H1 (cell line): ENCODE measurements around the gene MLN. TPM values are rescaled to one million over a fixed set of nuclear protein-coding genes. Genes with fewer than 3 reads are reported as not detected.

Experiments
- CTCF ChIA-PET: fragments of 300-600 bp; sonication (Branson Sonifier 250); formaldehyde crosslinking; loops from one replicate; lab custom pipeline; 2021; ENCODE audit not compliant: partially characterized antibody; lab: Charles Lee
- POLR2A ChIA-PET: fragments of 300-600 bp; sonication (Branson Sonifier 250); formaldehyde crosslinking; loops from one replicate; lab custom pipeline; 2021; ENCODE audit warnings: inconsistent platforms; ENCODE audit not compliant: partially characterized antibody; lab: Charles Lee
- DNase-seq, 2 experiments: peaks; one replicate each; pipeline versions ENCODE4 v3.0.0 to v3.0.0-alpha.2; 2010 to 2022; ENCODE audit warnings: low spot score in 2 of 2, low read depth in 1 of 2, mixed read lengths in 1 of 2
- FAIRE-seq: peaks from 2 replicates; lab custom pipeline; 2011; peaks lifted over from hg19 to GRCh38; lab: Jason Lieb, UNC
- H2AFZ ChIP-seq: 2 replicates; pipeline ENCODE4 v1.8.1; 2012; ENCODE audit warnings: low read length, inconsistent platforms
- H2AK5ac ChIP-seq: 2 replicates; pipeline ENCODE4 v1.6.1; 2013; ENCODE audit warnings: low read depth, low read length
- H2BK120ac ChIP-seq: replicated peaks from 2 replicates; pipeline ENCODE3; 2013; ENCODE audit warnings: low read depth, low read length, inconsistent platforms
- H2BK12ac ChIP-seq: 2 replicates; pipeline ENCODE4 v1.6.1; 2013; ENCODE audit warnings: low read depth, low read length
- H2BK15ac ChIP-seq: 2 replicates; pipeline ENCODE4 v1.6.1; 2013; ENCODE audit warnings: low read length
- H2BK20ac ChIP-seq: 2 replicates; pipeline ENCODE4 v1.6.1; 2013; ENCODE audit warnings: low read length
- H2BK5ac ChIP-seq: 2 replicates; pipeline ENCODE4 v1.6.1; 2013; ENCODE audit warnings: low read depth, low read length
- H3K14ac ChIP-seq: 2 replicates; pipeline ENCODE4 v1.6.1; 2013; ENCODE audit warnings: inconsistent platforms; ENCODE audit not compliant: insufficient read length
- H3K18ac ChIP-seq: 2 replicates; pipeline ENCODE4 v1.6.1; 2013; ENCODE audit warnings: low read length; ENCODE audit errors: extremely low read depth
- H3K23ac ChIP-seq: 2 replicates; pipeline ENCODE4 v1.6.1; 2013; ENCODE audit warnings: inconsistent platforms; ENCODE audit not compliant: insufficient read length
- H3K23me2 ChIP-seq: 2 replicates; pipeline ENCODE4 v1.6.1; 2013; ENCODE audit warnings: low read depth, low read length
- H3K27ac ChIP-seq: 2 replicates; pipeline ENCODE4 v1.6.1; 2011; ENCODE audit warnings: low read depth, low read length, inconsistent platforms
- H3K27me3 ChIP-seq, 4 experiments: replicated peaks in 1 of 4; 1 replicate in 1 of 4; 2 replicates in 3 of 4; pipeline versions ENCODE4 v1.6.1 to v1.8.1; 2011 to 2013; ENCODE audit warnings: low read length in 3 of 4, mild to moderate bottlenecking in 3 of 4, inconsistent platforms in 2 of 4, mixed read lengths in 2 of 4, moderate library complexity in 1 of 4; ENCODE audit not compliant: control insufficient read depth in 3 of 4, insufficient read depth in 3 of 4; ENCODE audit errors: extremely low read depth in 1 of 4
- H3K36me3 ChIP-seq, 4 experiments: 2 replicates each; pipeline versions ENCODE4 v1.6.1 to v1.8.1; 2011 to 2013; ENCODE audit warnings: mild to moderate bottlenecking in 4 of 4, low read length in 3 of 4, moderate library complexity in 2 of 4, control low read depth in 1 of 4, inconsistent platforms in 1 of 4; ENCODE audit not compliant: insufficient read depth in 4 of 4, control insufficient read depth in 2 of 4
- H3K4ac ChIP-seq: replicated peaks from 2 replicates; pipeline ENCODE3; 2013; ENCODE audit warnings: low read length, low read depth, mixed read lengths, inconsistent platforms; ENCODE audit not compliant: insufficient read length
- H3K4me1 ChIP-seq, 4 experiments: replicated peaks in 1 of 4; 1 replicate in 1 of 4; 2 replicates in 3 of 4; pipeline versions ENCODE4 v1.6.1 to v1.8.1; 2011 to 2013; ENCODE audit warnings: low read length in 3 of 4, inconsistent platforms in 2 of 4, mixed read lengths in 1 of 4; ENCODE audit not compliant: insufficient read depth in 4 of 4, control insufficient read depth in 3 of 4
- H3K4me2 ChIP-seq, 2 experiments: 2 replicates each; pipeline versions ENCODE4 v1.6.1 to v1.8.1; 2011 to 2013; ENCODE audit warnings: low read depth in 2 of 2, low read length in 2 of 2, control low read depth in 1 of 2, inconsistent platforms in 1 of 2, mild to moderate bottlenecking in 1 of 2; ENCODE audit not compliant: insufficient read depth in 1 of 2
- H3K4me3 ChIP-seq, 4 experiments: fragments of 200-600, 300-600 bp in 1 of 4; sonication (generic), shearing (Covaris generic), sonication (Bioruptor Twin) in 1 of 4; 2 replicates each; pipeline versions ENCODE4 v1.5.1 to v1.8.1; 2011 to 2016; ENCODE audit warnings: low read length in 4 of 4, low read depth in 3 of 4, control low read depth in 2 of 4, inconsistent platforms in 2 of 4, mild to moderate bottlenecking in 2 of 4, mixed read lengths in 1 of 4, moderate library complexity in 1 of 4; ENCODE audit not compliant: insufficient read depth in 2 of 4; ENCODE audit errors: extremely low read depth in 1 of 4
- H3K56ac ChIP-seq: replicated peaks from 2 replicates; pipeline ENCODE3; 2013; ENCODE audit warnings: low read depth, mild to moderate bottlenecking, mixed read lengths, low read length, inconsistent platforms; ENCODE audit not compliant: insufficient read length
- H3K79me1 ChIP-seq: 2 replicates; pipeline ENCODE4 v1.6.1; 2013; ENCODE audit warnings: low read depth, low read length, control low read depth
- H3K79me2 ChIP-seq, 2 experiments: 2 replicates each; pipeline versions ENCODE4 v1.6.1 to v1.8.1; 2012 to 2013; ENCODE audit warnings: low read length in 2 of 2, mild to moderate bottlenecking in 2 of 2, inconsistent platforms in 1 of 2; ENCODE audit not compliant: insufficient read depth in 2 of 2, control insufficient read depth in 1 of 2
- H3K9ac ChIP-seq, 4 experiments: replicated peaks in 1 of 4; 1 replicate in 1 of 4; 2 replicates in 3 of 4; pipeline versions ENCODE4 v1.6.1 to v1.8.1; 2011 to 2013; ENCODE audit warnings: low read depth in 3 of 4, low read length in 3 of 4, control low read depth in 2 of 4, mild to moderate bottlenecking in 2 of 4, moderate library complexity in 2 of 4, inconsistent platforms in 1 of 4; ENCODE audit errors: extremely low read depth in 1 of 4
- H3K9me3 ChIP-seq, 2 experiments: 2 replicates each; pipeline versions ENCODE4 v1.6.1 to v1.8.1; 2012 to 2013; ENCODE audit warnings: mild to moderate bottlenecking in 2 of 2, moderate library complexity in 2 of 2, control low read depth in 1 of 2, inconsistent platforms in 1 of 2, low read depth in 1 of 2, low read length in 1 of 2, mixed read lengths in 1 of 2; ENCODE audit not compliant: insufficient read depth in 2 of 2
- H4K20me1 ChIP-seq, 2 experiments: replicated peaks in 1 of 2; 2 replicates each; pipeline versions ENCODE3 to v1.8.1; 2011 to 2013; ENCODE audit warnings: inconsistent platforms in 2 of 2, low read length in 2 of 2, mild to moderate bottlenecking in 1 of 2; ENCODE audit not compliant: insufficient read depth in 2 of 2, control insufficient read depth in 1 of 2
- H4K5ac ChIP-seq: 2 replicates; pipeline ENCODE4 v1.6.1; 2013; ENCODE audit warnings: low read length, low read depth, mixed read lengths, inconsistent platforms; ENCODE audit not compliant: insufficient read length
- H4K8ac ChIP-seq: 2 replicates; pipeline ENCODE4 v1.8.0; 2013; ENCODE audit warnings: mild to moderate bottlenecking, moderate library complexity, low read length, inconsistent platforms; ENCODE audit not compliant: insufficient read depth; ENCODE audit errors: extremely low read depth
- H4K91ac ChIP-seq: replicated peaks from 2 replicates; pipeline ENCODE3; 2013; ENCODE audit warnings: low read length, mixed read lengths, inconsistent platforms; ENCODE audit not compliant: insufficient read length
- ASH2L ChIP-seq: fragments of 200-600, 300-600 bp; sonication (generic); IDR thresholded peaks from one replicate; pipeline ENCODE4 v1.7.1; 2017; ENCODE audit warnings: low read length
- BACH1 ChIP-seq: IDR thresholded peaks from 2 replicates; pipeline ENCODE4 v1.6.1; 2012; ENCODE audit warnings: low read length, improper control_type of control experiment
- BCL11A ChIP-seq, 2 experiments: IDR thresholded peaks; one replicate each; pipeline ENCODE4 v1.6.1; 2011; ENCODE audit warnings: low read depth in 2 of 2, low read length in 2 of 2, mild to moderate bottlenecking in 2 of 2
- CREB1 ChIP-seq: IDR thresholded peaks from 2 replicates; pipeline ENCODE4 v1.6.1; 2012; ENCODE audit warnings: inconsistent platforms
- EP300 ChIP-seq, 2 experiments: IDR thresholded peaks; 1 replicate in 1 of 2; 2 replicates in 1 of 2; pipeline ENCODE4 v1.6.1; 2011 to 2012; ENCODE audit warnings: low read depth in 2 of 2, low read length in 2 of 2, mild to moderate bottlenecking in 2 of 2, borderline replicate concordance in 1 of 2, inconsistent platforms in 1 of 2, moderate library complexity in 1 of 2
- EZH2 ChIP-seq: fragments of 200-600 bp; sonication (generic); IDR thresholded peaks from 2 replicates; pipeline ENCODE4 v1.7.1; 2012; ENCODE audit warnings: low read depth, mild to moderate bottlenecking, moderate library complexity, low read length, inconsistent platforms; ENCODE audit not compliant: severe bottlenecking
- FOSL1 ChIP-seq: IDR thresholded peaks from 2 replicates; pipeline ENCODE4 v1.6.1; 2011; ENCODE audit warnings: mild to moderate bottlenecking, low read depth, low read length, moderate library complexity; ENCODE audit not compliant: insufficient read depth
- GTF2F1 ChIP-seq: IDR thresholded peaks from 2 replicates; pipeline ENCODE4 v1.6.1; 2012; ENCODE audit warnings: low read depth, low read length, improper control_type of control experiment, borderline replicate concordance
- HDAC6 ChIP-seq: IDR thresholded peaks from one replicate; pipeline ENCODE4 v1.7.1; 2012; ENCODE audit warnings: low read depth, mild to moderate bottlenecking, inconsistent platforms, low read length, moderate library complexity
- KDM1A ChIP-seq: fragments of 200-600, 300-600 bp; sonication (generic); IDR thresholded peaks from 2 replicates; pipeline ENCODE4 v1.7.1; 2016; ENCODE audit warnings: mild to moderate bottlenecking, low read length, borderline replicate concordance
- NRF1 ChIP-seq: IDR thresholded peaks from 2 replicates; pipeline ENCODE4 v1.6.1; 2011; ENCODE audit warnings: mild to moderate bottlenecking, low read depth, low read length, improper control_type of control experiment
- POLR2AphosphoS5 ChIP-seq: IDR thresholded peaks from 2 replicates; pipeline ENCODE4 v1.6.1; 2011; ENCODE audit warnings: low read depth, low read length
- SIX5 ChIP-seq: IDR thresholded peaks from 2 replicates; pipeline ENCODE4 v1.6.1; 2011; ENCODE audit warnings: mild to moderate bottlenecking, low read depth, low read length
- SUZ12 ChIP-seq: fragments of 200-600 bp; sonication (generic); IDR thresholded peaks from 2 replicates; pipeline ENCODE4 v1.6.1; 2012; ENCODE audit warnings: mild to moderate bottlenecking, inconsistent platforms, low read length, moderate library complexity, mixed read lengths
- TAF1 ChIP-seq: IDR thresholded peaks from 2 replicates; pipeline ENCODE4 v1.6.1; 2011; ENCODE audit warnings: mild to moderate bottlenecking, low read depth, low read length
- TCF12 ChIP-seq: IDR thresholded peaks from 2 replicates; pipeline ENCODE4 v1.6.1; 2011; ENCODE audit warnings: low read depth, mild to moderate bottlenecking, low read length
- WGBS, 2 experiments: shearing (Covaris generic) in 1 of 2; methylation state at CpG; one replicate each; pipeline versions ENCODE4 v1.1.6 to v1.1.7; 2013 to 2015; ENCODE audit warnings: low lambda C conversion rate in 2 of 2, mixed read lengths in 2 of 2, inconsistent platforms in 1 of 2, low coverage in 1 of 2, missing lambda C conversion rate in 1 of 2; ENCODE audit not compliant: insufficient replicate concordance in 2 of 2, insufficient coverage in 1 of 2, insufficient read length in 1 of 2; ENCODE audit errors: extremely low coverage in 1 of 2, missing lambda C conversion rate in 1 of 2; 5-methylcytosine and 5-hydroxymethylcytosine counted together
- polyA plus RNA-seq, 7 experiments: library from polyadenylated mRNA; depleted of rRNA in 3 of 7; stranded (reverse) in 5 of 7; unstranded in 2 of 7; fragments of >200 nt in 5 of 7; fragments of 200-250 nt in 2 of 7; gene quantifications; 1 replicate in 5 of 7; 2 replicates in 1 of 7; 4 replicates in 1 of 7; pipeline versions ENCODE4 v1.2.1 to v1.2.3, GENCODE V29; 2011 to 2013; ENCODE audit warnings: missing spikeins in 2 of 7, mixed read lengths in 2 of 7
- total RNA-seq: library from RNA; stranded (reverse); fragmentation: NEBNext Ultra II Directional; extraction: Animal tissue kit (Norgen Biotek cat#: 25700); gene quantifications from 2 replicates; pipeline ENCODE4 v1.2.1, GENCODE V29; 2021

Gene MLN
- total and polyA plus RNA-seq, 2 of the 8 experiments (the other 6 are each of a cell fraction or from before 2014, with no cell fraction given): not detected

DNA sequence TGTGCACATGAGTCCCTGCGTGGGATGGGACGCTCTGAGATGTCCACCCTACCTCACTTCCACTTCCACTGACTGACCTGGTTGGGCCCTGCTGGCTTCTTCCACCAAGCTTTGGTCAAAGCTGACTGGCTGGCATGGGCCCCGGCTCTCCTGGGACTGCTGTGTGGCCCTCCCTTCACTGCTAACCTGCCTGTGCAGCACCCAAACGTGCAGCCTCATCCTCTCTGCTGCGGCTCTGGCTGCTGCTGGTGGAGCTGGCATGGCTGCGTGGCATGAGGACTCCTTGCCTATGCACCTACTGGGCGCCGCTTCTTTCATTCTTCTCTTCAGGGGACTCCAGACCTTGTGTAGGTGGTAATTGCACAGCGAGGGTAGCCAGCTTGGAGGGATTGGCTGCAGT lies 38.4 kb downstream of the MLN start:
- Histone ChIP-seq H3K27ac (no peak overlapping the region), H3K23ac (no peak overlapping the region), H3K4me3 (no peak overlapping the region), H3K56ac (no peak overlapping the region), H2BK20ac (no peak overlapping the region), H4K5ac (no peak overlapping the region), H2BK5ac (no peak overlapping the region), H3K4me2 (no peak overlapping the region), H2AFZ (no peak overlapping the region), H4K20me1 (no peaks in the 10 kb centered on the region), H3K14ac (no peak overlapping the region), H4K8ac (no peak overlapping the region; the same call in 1 of the 2 replicates), H3K18ac (no peak overlapping the region), H2BK15ac (peak overlapping the region; percentile 46; the same call in 1 of the 2 replicates), H3K4ac (no peak overlapping the region), H3K9me3 (no peaks in the 10 kb centered on the region), H3K79me2 (no peaks in the 10 kb centered on the region), H3K9ac (no peak overlapping the region), H3K79me1 (no peaks in the 10 kb centered on the region), H2BK12ac (no peak overlapping the region), H2BK120ac (no peak overlapping the region), H4K91ac (no peak overlapping the region), H3K36me3 (no peaks in the 10 kb centered on the region), H3K27me3 (no peaks in the 10 kb centered on the region), H2AK5ac (no peak overlapping the region), H3K23me2 (no peaks in the 10 kb centered on the region), H3K4me1 (peaks cover under 1 to 11% (median 3%) of the 10 kb centered on the region in 4 experiments)
- POLR2A ChIA-PET: interaction anchor here (1.1 to 9.3 kb wide), 2 partner anchors 10 to 15 kb away, joined by 4 to 101 read pairs; no protein-coding TSS in a partner anchor
- DNase-seq (no peak), FAIRE-seq (no peak)
- CTCF ChIA-PET: interaction anchor here (1.5 to 9.8 kb wide), 5 partner anchors 10 to 193 kb away, joined by 3 to 157 read pairs (median 97); partner anchors contain the start of gene IP6K3
- 90% methylated on average over 9 of the region's 9 CpGs; no CpG with 5 or more reads in 1 of the 2 experiments for WGBS, 2 experiments
- TF ChIP-seq TCF12 (no peak), GTF2F1 (no peak), NRF1 (no peak), FOSL1 (no peak), TAF1 (no peak), ASH2L (no peak), BACH1 (no peak), CREB1 (no peak), EP300 (IDR thresholded peaks at IDR 0.05; ENCODE audit: borderline replicate concordance in 1 of 2, low read depth in 2 of 2, low read length in 2 of 2) (no peak), SUZ12 (no peak), EZH2 (no peak), KDM1A (no peak), SIX5 (no peak), HDAC6 (no peak), POLR2AphosphoS5 (no peak), BCL11A (IDR thresholded peaks at IDR 0.05; ENCODE audit: low read depth in 2 of 2, low read length in 2 of 2) (no peak)
